K562 (cell line): Measurements from ENCODE around the gene IL20. TPM values are rescaled to one million over a fixed set of nuclear protein-coding genes. Genes with fewer than 3 reads are reported as not detected.
A peak's percentile ranks its signal among the peaks of the same experiment; 100 is the strongest.

Source experiments
- ARID3A ChIP-seq: IDR thresholded peaks from 2 replicates; pipeline ENCODE4 v1.6.1; 2012; ENCODE audit warnings: low read depth, low read length, improper control_type of control experiment, borderline replicate concordance
- CHD7 ChIP-seq: fragments of 200-600 bp; sonication (generic); IDR thresholded peaks from one replicate; pipeline ENCODE4 v1.6.1; 2012; ENCODE audit warnings: mild to moderate bottlenecking, low read depth, low read length, inconsistent platforms
- MEF2A ChIP-seq: IDR thresholded peaks from 2 replicates; pipeline ENCODE4 v1.6.1; 2011; ENCODE audit warnings: low read depth, mild to moderate bottlenecking, low read length, moderate library complexity; ENCODE audit not compliant: control insufficient read depth
- REST ChIP-seq, 2 experiments: fragments of 450-650 bp; formaldehyde crosslinking in 1 of 2; IDR thresholded peaks; 2 replicates each; pipeline versions ENCODE4 v1.4.0 to v1.6.1; 2014 to 2020; ENCODE audit warnings: mild to moderate bottlenecking in 2 of 2, borderline replicate concordance in 1 of 2, low read depth in 1 of 2
- polyA plus RNA-seq, 8 experiments: library from polyadenylated mRNA; depleted of rRNA in 4 of 8; stranded (reverse) in 5 of 8; unstranded in 3 of 8; fragments of >200 nt; fragmentation: Nextera tagmentation in 2 of 8; fragmentation: Illumina TruSeq in 1 of 8; extraction: Ambion mirVana in 2 of 8; extraction: Trizol in 1 of 8; gene quantifications; 2 replicates each; pipeline versions ENCODE4 v1.2.1 to v1.2.3, GENCODE V29; 2011 to 2014; ENCODE audit warnings: inconsistent platforms in 1 of 8, missing spikeins in 1 of 8
- total RNA-seq, 7 experiments: library from RNA; depleted of rRNA in 6 of 7; stranded (reverse); fragments of >200 nt in 6 of 7; fragmentation: Illumina TruSeq in 2 of 7; extraction: Trizol in 2 of 7; gene quantifications; 2 replicates each; pipeline versions ENCODE4 v1.2.1 to v1.2.3, GENCODE V29; 2011 to 2021; ENCODE audit warnings: low replicate concordance in 1 of 7

IL20 gene
- total and polyA plus RNA-seq, 9 of the 15 experiments (the other 6 are each of a cell fraction or from before 2014, with no cell fraction given): not detected

GRCh38 chr1:206911064-206911663, 45.7 kb downstream of the IL20 start (continued):
- TF ChIP-seq REST (IDR thresholded peaks at IDR 0.05; ENCODE audit: borderline replicate concordance): peak; percentile 57
- no peak for TF ChIP-seq REST (CRISPR knock-in tag; IDR thresholded peaks at IDR 0.05; ENCODE audit: low read depth)
- 0 out of 2 replicates have a peak, but pooled peaks have one; percentile 21 for TF ChIP-seq MEF2A
- TF ChIP-seq ARID3A: 0 out of 2 replicates have a peak, but pooled peaks have one; percentile 44
- no peak for TF ChIP-seq CHD7
